HEK293T (cell line): ENCODE data around the gene ACADL.

Experiments used
- ARNT ChIP-seq: fragments of 450-650 bp; IDR thresholded peaks from 2 replicates; pipeline ENCODE4 v1.6.1; 2017; ENCODE audit warnings: mild to moderate bottlenecking
- ELF4 ChIP-seq: fragments of 450-650 bp; IDR thresholded peaks from 2 replicates; pipeline ENCODE4 v1.6.1; 2017; ENCODE audit warnings: antibody characterized with exemption
- FOXK2 ChIP-seq: fragments of 450-650 bp; IDR thresholded peaks from 2 replicates; pipeline ENCODE4 v1.6.1; 2016; ENCODE audit warnings: mild to moderate bottlenecking
- FOXM1 ChIP-seq: fragments of 450-650 bp; IDR thresholded peaks from 2 replicates; pipeline ENCODE4 v1.6.1; 2017; ENCODE audit warnings: mild to moderate bottlenecking, borderline replicate concordance
- NFRKB ChIP-seq: fragments of 450-650 bp; IDR thresholded peaks from 2 replicates; pipeline ENCODE4 v1.6.1; 2016; ENCODE audit warnings: mild to moderate bottlenecking, moderate library complexity
- PKNOX1 ChIP-seq: fragments of 450-650 bp; IDR thresholded peaks from 2 replicates; pipeline ENCODE4 v1.6.1; 2016
- TARDBP ChIP-seq: fragments of 450-650 bp; IDR thresholded peaks from 2 replicates; pipeline ENCODE4 v1.6.1; 2016

GRCh38 chr2:210262036-210262435 lies 36.8 kb upstream of the ACADL start:
- TF ChIP-seq FOXM1 = no peak
- no peak for TF ChIP-seq PKNOX1
- no peak for TF ChIP-seq NFRKB
- TF ChIP-seq ELF4 = no peak
- no peak for TF ChIP-seq TARDBP
- TF ChIP-seq ARNT = no peak
- TF ChIP-seq FOXK2 = no peak
